HG02973 (cell line): ENCODE results near the gene OCRL.

ENCODE experiments used
- ATAC-seq: cut with Tn5 transposase; IDR thresholded peaks from one replicate; pipeline ENCODE4 v1.9.1; 2021; ENCODE audit warnings: moderate library complexity; ENCODE audit not compliant: unreplicated experiment

OCRL gene

GRCh38 chrX:129632443-129632842 lies 92.4 kb downstream of the OCRL start:
- no peak for ATAC-seq

GRCh38 chrX:129634541-129634940 lies 94.5 kb downstream of the OCRL start:
- no peak for ATAC-seq

GRCh38 chrX:129636175-129636681 lies 96.2 kb downstream of the OCRL start:
- ATAC-seq: no peak

GRCh38 chrX:129637217-129638109 lies 97.4 kb downstream of the OCRL start:
- no peak for ATAC-seq

GRCh38 chrX:129638917-129639316 lies 98.9 kb downstream of the OCRL start:
- no peak for ATAC-seq

GRCh38 chrX:129640737-129641136 lies 100.7 kb downstream of the OCRL start:
- ATAC-seq: no peak

- no peak for ATAC-seq
Observed at GRCh38 chrX:129641469-129641868, 101.4 kb downstream of the OCRL start.

- no peak for ATAC-seq
Observed at GRCh38 chrX:129641941-129642340, 101.9 kb downstream of the OCRL start.
